GM12872 (cell line): ENCODE results near the gene ARHGDIG.

Source experiments
- CTCF ChIP-seq: IDR thresholded peaks from 3 replicates; pipeline ENCODE4 v1.5.1; 2011; ENCODE audit warnings: low read depth, mild to moderate bottlenecking, low read length, moderate library complexity; ENCODE audit not compliant: insufficient read depth

ARHGDIG gene

DNA sequence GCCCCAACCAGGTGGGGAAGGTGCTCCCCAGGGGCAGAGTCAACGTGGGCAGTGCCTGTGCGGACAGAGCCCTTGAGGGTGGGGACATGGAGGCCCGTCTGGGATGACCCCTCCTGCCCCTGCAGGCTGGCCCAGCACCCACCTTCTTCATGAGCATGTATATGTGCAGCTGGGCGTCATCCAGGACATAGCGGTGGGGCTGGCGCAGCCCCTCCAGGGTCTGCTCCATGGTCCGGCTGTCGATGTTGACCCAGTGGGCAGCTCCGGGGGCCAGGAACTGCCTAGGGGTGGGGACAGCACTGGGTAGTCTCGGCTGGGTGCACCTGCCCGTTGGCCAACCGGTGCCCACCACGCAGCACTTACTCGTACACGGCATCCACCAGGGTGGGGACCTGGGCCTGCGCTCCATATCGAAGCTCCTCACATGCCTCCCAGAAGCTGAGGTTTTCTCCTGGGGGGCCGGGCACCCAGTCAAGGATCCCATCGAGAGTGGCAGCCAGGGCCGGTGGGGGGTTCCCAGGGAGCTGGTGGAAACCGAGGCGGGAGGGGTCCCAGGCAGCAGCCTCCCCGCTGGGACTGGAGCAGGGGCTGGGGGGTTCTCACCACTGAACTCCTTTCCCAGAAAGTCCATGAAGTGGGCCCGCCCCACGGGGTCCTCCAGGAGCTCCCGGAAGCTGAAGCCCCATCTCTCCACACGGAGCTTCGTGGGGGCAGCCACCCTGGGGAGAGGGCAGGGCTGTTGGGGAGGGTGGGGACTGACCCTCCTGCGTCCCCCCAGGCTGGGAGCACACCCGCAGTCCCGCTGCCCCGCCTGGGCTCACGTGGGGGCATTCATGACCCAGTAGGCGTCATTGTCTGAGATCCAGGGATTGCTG lies 9.8 kb upstream of the ARHGDIG start:
- no peak for TF ChIP-seq CTCF

DNA sequence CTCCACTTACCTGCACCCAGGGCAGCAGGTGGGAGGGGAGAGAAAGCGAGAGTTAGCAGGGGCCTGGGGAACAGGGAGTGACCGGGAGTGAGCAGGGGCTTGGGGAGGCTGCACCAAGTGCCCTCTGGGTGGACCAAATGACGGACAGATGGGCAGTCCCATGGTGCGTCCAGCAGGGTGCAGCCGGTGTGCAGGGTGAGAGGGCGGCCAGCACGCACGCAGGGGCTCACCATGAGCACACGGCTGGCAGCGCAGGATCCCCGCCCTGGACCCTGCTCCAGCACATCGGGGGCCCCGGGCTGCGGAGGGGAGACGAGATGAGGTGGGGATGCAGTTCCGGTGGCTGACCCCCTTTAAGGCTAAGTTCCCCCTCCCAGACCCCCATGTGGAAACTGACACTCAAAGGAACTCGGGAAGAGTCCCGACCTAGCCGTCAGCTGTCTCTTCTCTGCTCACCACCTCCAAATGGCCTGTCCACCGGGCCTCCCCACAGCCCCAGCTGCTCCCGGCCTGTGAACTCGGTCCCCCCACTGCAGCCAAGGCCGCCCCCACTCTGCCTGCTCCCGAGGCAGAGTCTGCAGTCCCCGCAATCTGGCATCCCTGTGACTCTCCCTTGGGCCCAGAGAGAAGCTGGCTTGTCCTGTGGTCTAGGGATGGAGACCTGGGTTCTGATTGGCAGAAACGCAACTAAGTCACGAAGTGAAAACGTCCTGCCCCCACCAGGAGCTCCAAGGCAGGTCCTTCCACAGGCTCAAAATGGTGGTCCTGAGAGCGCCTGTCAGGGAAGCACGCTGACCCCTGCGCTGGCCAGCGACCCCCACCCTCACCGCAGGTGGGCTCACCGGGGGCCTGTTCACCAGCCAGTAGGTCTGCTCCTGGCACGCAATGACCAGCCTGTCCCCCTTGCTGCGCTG lies 7.5 kb upstream of the ARHGDIG start:
- no peak for TF ChIP-seq CTCF

DNA sequence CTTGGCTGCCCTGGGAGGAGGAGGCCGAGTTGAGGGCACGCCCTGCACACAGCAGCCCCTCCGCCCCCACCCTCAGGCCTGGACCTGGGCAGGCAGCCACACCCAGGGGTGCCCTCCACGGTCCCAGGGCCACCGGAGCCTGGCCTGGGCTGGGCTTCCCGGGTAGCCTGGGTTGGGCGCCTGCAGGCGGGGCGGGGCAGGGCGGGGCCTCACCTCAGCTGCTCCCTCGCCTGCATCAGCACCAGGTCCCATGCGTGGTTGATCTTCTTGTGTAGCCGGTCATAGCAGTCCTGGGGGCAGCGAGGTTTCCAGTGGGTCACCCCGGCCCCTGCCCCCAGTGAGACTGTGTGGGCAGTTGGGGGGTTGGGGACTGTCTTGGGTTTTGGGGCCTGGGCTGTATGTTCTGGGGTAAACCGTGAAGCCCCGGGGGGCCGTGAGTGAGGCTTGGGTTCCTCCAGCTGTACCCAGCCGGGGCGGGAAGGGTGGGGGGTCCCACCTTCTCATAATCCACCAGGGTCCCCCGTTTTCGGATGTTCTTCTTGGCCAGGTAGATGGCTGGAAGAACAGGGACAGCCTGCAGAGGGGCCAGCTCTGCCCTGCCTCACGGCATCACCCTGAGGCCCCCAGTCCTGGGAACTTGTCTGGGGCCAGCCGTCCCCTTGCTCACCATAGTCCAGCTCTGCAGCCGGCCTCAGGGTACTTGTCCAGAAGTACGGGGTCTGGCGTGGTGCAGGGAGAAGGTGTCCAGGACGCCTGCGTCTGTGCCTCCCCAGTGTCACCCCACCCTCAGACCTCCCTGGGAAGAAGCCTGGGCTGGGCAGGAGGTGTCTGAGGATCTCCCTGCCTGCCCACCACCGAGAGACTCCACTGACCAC lies 6.6 kb upstream of the ARHGDIG start:
- no peak for TF ChIP-seq CTCF

DNA sequence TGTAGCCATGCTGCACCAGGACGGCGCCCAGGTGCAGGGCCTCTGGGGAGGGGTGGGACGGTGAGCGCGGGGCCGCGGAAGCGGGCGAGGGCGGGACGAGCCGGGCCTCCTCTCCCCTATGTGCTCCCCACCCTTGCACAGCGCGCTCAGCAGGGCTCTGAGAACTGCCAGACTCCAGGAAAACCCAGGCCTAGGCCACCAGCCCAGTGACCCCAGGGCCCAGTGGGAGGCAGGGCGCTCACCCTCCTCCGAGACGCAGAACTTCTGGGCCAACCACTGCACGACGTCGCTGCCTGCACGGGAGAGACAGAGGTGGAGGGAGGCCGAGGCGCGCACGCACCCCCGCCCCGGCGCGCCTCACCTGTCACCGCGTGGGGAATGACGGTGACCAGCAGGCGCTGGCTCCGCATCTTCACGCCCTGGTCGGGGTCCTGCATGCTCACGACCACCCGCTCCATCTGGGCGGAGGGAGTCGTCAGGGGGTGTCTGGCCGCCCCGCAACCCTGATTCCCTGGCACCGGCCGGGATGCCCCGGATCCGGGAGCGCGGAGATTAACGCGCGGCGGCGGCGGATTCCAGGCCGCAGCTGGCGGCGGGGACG lies 5.2 kb upstream of the ARHGDIG start:
- TF ChIP-seq CTCF: no peak

- TF ChIP-seq CTCF: no peak
Observed at GRCh38 chr16:275786-276232, 4.6 kb upstream of the ARHGDIG start, which contains the start of gene RGS11. Gene RGS11 (minus strand): TSS chr16:275944. CDS start chr16:275911, 33 bp downstream.

DNA sequence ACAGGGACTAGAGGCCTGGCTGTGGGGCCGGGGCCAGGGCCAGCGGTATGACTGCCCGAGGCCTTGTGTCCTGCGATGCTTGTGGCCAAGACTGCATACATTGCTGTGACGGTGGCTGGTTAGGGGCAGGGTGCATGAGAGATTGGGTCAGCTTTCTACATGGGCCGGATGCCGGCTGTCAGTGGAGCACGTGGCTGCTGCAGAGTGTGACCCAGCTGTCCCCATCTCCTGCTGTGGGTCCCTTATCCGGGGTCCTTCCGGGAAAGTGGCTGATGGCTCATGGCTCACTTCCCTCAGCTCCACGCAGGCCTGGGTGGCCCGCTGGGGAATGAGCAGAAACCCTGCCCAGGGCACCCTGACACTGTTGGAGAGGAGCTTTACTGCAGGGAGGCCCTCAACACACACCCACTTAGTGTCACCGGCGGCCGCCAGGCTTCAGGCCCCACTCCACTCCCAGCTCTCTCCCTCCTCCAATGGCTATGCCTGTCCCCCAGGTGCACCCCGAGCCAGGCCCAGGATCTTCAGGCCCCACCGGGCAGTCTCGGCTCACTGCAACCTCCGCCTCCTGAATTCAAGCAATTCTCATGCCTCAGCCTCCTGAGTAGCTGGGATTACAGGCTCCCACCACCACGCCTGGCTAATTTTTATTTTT lies 3.8 kb upstream of the ARHGDIG start:
- no peak for TF ChIP-seq CTCF
